ENCODE data around the gene SAMD8.
"Not testable (repeated sequence)": the region's sequence is repeated elsewhere in the genome, so short reads cannot be mapped to it uniquely, and the experiment has no call there.

The SAMD8 gene

GRCh38 chr10:75146780-75147179, 35.3 kb downstream of the SAMD8 start:
- DNase-seq = no peak

GRCh38 chr10:75150656-75151055, 39.2 kb downstream of the SAMD8 start:
- DNase-seq = no peak

DNA sequence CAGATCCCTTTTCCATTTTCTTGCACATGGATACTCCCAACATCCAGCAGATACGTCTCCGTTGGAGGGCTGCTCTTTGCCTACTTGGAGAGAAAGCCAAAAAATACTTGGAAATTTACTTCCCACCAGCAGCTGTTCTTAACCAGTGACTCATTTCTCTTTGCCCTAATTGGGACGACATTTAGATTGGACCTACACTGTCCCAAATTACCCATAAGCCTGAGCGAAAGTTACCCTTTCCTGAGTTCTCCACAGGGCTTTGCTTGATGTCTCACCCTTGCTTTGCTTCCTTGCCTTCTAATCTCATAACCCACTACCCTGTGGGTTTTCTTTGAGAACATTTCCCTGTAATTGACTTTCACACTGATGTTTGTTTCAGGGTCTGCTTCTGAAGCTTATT, 48.1 kb downstream of the SAMD8 start:
- no peak for DNase-seq

DNA sequence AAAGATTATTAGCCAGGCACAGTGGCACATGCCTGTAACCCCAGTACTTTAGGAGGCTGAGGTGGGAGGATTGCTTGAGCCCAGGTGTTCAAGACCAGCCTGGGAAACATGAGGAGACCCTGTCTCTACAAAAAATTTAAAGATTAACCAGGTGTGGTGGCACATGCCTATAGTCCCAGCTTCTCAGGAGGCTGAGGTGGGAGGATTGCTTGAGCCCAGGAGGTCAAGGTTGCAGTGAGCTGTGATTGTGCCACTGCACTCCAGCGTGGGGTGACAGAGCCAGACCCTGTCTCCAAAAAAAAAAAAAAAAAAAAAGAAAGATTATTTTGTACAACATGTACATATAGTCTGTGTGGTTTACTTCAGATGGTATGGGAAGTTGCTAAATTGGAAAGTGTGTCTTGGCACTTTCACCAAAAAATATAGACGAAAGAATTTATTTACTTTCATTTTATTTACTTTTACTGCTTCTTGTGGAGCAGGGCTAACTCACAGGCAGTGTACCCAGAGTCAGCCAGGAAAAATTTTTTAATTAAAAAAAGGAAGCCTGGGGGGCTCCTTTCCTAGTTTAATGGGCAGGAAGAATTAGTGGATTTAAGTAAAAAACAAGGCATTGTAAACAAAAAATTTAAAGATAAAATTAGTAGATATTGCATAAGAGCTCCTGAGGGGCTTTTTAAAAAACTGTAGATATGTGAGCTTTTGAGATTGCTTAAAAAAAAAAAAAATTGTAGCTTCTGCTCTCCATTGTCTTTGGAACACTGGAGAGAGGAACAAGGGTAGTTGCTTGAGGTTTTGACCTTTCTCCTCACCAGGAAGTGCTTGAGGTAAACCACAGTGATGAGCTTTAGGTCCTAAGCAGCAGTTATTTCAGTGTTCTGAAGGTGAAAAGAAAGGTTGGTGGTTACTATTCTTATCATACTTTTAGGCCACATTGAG, 54.5 kb downstream of the SAMD8 start:
- no peak for DNase-seq

GRCh38 chr10:75166623-75166972, 55.1 kb downstream of the SAMD8 start:
- DNase-seq = no peak

GRCh38 chr10:75168275-75168674, 56.8 kb downstream of the SAMD8 start:
- no peak for DNase-seq

- no peak for DNase-seq
Observed at GRCh38 chr10:75170215-75170614, 58.8 kb downstream of the SAMD8 start.

DNA sequence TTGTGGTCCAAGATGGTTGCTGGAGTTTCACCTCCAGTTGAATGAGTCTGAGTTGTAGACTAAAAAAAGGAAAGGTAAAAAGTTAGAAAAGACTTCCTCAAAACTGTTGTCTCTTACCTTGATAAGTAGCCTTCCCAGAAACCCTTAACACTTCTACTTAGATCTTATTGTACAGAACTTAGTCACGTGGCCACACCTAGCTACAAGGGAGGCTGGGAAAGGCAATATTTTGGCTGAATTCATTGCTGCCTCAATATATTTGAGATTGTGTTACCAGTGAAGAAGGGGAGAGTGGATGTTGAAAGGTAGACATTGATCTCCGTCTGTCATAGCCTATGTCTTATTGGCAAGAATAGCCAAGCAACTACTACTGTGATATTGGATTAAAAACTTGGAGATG, 63.6 kb downstream of the SAMD8 start:
- no peak for DNase-seq

DNA sequence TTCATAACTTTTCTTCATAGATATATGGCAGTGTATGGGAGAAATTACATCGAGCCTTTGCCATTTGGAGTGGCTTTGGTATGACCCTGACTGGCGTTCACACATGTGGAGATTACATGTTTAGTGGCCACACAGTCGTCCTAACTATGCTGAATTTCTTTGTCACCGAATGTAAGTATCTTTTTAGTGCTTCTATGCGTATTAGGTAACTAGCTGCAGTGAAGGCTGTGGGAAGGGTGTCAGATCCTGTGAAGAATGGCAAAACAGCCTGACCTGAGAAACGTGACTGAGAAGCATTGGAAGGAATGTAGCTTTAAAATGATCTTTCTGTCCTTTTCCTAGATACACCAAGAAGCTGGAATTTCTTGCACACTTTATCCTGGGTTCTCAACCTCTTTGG, 64.6 kb downstream of the SAMD8 start:
- no peak for DNase-seq

DNA sequence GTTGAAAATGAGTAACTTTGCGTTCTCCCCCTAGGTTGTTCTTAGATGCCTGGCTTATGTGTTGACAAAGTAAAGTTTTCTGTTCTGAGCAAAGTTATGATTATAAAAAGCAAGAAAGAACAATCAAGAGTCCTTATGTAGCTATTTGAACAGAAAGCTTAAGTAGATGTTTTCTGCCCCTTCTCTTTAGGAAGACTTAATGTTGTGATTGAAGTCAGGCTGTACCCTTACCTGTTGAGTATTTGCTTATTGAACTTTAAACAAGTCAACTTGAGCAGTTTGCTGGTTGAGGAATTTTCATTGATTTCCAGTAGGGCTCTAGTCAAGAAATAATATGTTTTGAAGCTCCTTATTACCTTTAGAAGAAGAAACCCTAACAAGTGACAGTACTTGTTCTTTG, 65.3 kb downstream of the SAMD8 start:
- no peak for DNase-seq

- DNase-seq = no peak
Observed at GRCh38 chr10:75179657-75180177, 68.3 kb downstream of the SAMD8 start.

GRCh38 chr10:75180592-75180991, 69.1 kb downstream of the SAMD8 start:
- DNase-seq = no peak

DNA sequence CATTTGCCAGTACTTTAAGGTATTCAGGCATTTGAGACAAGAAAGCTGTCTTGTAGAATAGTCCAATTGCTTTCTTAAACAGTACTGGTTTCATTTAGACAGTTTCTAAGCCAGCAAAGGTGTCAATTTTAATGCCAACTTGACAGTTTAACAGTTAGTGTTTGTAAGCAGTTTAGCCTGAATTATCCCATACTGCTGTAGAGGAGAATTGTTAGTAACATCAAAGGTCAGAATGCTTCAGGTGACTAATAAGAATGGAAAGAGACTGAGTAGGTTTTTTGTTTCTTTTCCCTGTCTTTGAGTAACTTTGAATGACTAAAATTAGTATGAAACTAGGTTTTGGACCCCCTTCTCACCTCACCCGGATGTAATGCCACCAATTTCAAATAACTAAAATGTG, 69.6 kb downstream of the SAMD8 start:
- DNase-seq = no peak

DNA sequence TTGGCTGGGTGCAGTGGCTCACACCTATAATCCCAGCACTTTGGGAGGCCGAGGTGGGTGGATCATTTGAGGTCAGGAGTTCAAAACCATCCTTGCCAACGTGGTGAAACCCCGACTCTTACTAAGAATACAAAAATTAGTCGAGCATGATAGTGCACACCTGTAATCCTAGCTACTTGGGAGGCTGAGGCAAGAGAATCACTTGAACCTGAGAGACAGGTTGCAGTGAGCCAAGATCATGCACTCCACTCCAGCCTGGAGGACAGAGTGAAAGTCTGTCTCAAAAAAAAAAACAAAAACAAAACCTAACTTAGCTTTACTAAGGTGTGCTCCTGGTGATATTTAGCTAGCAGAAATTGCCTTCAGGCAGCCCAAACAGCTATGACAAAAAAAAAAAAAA, 74.9 kb downstream of the SAMD8 start:
- no peak for DNase-seq

DNA sequence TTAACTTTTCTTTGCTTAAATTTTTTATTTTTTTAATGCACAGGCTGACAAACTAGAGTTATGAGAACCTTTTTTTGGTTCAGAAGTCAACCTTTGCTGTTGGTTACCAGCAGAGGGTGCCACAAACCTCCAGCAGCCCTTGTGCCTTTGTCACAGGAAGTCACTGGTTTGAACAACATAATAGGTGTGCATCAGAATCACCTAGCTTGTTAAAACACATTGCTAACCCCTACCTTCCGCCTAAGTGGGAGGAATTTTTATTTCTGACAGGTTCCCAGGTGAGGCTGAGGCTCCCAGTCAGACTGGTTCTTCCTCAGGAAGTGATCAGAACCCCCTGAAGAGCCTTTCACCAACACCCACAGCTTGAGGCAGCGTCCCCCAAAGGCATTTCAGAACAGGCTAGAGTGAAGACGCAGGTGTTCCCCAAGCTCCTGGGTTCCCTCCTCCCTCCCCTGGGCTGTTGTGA, 76.5 kb downstream of the SAMD8 start:
- DNase-seq = peak in 3 of 4 experiments; percentile 21 to 48 (median 46)

DNA sequence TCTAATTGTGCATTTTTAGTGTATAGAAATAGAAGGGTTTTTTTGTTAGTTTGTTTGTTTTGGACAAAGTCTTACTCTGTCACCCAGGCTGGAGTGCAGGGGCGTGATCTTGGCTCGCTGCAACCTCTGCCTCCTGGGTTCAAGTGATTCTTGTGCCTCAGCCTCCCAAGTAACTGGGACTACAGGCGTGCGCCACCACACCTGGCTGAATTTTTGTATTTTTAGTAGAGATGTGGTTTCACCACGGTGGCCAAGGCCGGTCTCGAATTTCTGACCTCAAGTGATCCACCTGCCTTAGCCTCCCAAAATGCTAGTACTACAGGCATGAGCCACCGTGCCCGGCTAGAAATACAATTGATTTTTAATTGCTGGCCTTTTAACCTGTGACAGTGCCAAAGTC, 77.1 kb downstream of the SAMD8 start:
- not testable (repeated sequence) for DNase-seq

- no peak for DNase-seq
Observed at GRCh38 chr10:75189266-75190096, 78.0 kb downstream of the SAMD8 start.

GRCh38 chr10:75191821-75192568, 80.5 kb downstream of the SAMD8 start:
- no peak for DNase-seq

GRCh38 chr10:75194625-75195024, 83.2 kb downstream of the SAMD8 start:
- DNase-seq = not testable (repeated sequence)

GRCh38 chr10:75195035-75195763, 83.7 kb downstream of the SAMD8 start:
- no peak for DNase-seq

DNA sequence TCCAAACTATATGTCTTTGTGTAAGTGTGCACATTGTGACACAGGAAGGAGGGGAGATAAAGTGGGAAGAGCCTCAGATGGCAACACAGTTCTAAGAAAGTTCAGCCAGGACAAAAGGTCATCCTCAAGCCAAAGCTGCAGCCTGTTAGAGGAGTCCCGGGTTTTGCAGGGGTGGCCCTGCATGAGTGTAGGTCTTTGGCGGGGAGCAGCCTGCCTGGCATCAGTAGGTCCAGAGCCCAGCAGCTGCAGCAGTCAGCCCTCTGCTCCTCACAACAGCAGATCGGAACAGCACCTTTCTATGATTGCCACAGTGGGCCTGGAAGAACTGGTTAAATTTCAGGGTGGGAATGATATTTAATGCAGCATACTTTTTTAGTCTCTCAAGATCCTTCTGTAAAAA, 85.6 kb downstream of the SAMD8 start:
- DNase-seq = no peak

GRCh38 chr10:75197906-75198305, 86.5 kb downstream of the SAMD8 start:
- DNase-seq = no peak
